H1 (cell line): ENCODE measurements around the gene COMMD1. TPM values are rescaled to one million over a fixed set of nuclear protein-coding genes. Genes with fewer than 3 reads are reported as not detected.

Source experiments
- CTCF ChIA-PET: fragments of 300-600 bp; sonication (Branson Sonifier 250); formaldehyde crosslinking; loops from one replicate; lab custom pipeline; 2021; ENCODE audit not compliant: partially characterized antibody; lab: Charles Lee
- POLR2A ChIA-PET: fragments of 300-600 bp; sonication (Branson Sonifier 250); formaldehyde crosslinking; loops from one replicate; lab custom pipeline; 2021; ENCODE audit warnings: inconsistent platforms; ENCODE audit not compliant: partially characterized antibody; lab: Charles Lee
- DNase-seq, 2 experiments: peaks; one replicate each; pipeline versions ENCODE4 v3.0.0 to v3.0.0-alpha.2; 2010 to 2022; ENCODE audit warnings: low spot score in 2 of 2, low read depth in 1 of 2, mixed read lengths in 1 of 2
- FAIRE-seq: peaks from 2 replicates; lab custom pipeline; 2011; peaks lifted over from hg19 to GRCh38; lab: Jason Lieb, UNC
- H2AFZ ChIP-seq: 2 replicates; pipeline ENCODE4 v1.8.1; 2012; ENCODE audit warnings: low read length, inconsistent platforms
- H2AK5ac ChIP-seq: 2 replicates; pipeline ENCODE4 v1.6.1; 2013; ENCODE audit warnings: low read depth, low read length
- H2BK120ac ChIP-seq: replicated peaks from 2 replicates; pipeline ENCODE3; 2013; ENCODE audit warnings: low read depth, low read length, inconsistent platforms
- H2BK12ac ChIP-seq: 2 replicates; pipeline ENCODE4 v1.6.1; 2013; ENCODE audit warnings: low read depth, low read length
- H2BK15ac ChIP-seq: 2 replicates; pipeline ENCODE4 v1.6.1; 2013; ENCODE audit warnings: low read length
- H2BK20ac ChIP-seq: 2 replicates; pipeline ENCODE4 v1.6.1; 2013; ENCODE audit warnings: low read length
- H2BK5ac ChIP-seq: 2 replicates; pipeline ENCODE4 v1.6.1; 2013; ENCODE audit warnings: low read depth, low read length
- H3K14ac ChIP-seq: 2 replicates; pipeline ENCODE4 v1.6.1; 2013; ENCODE audit warnings: inconsistent platforms; ENCODE audit not compliant: insufficient read length
- H3K18ac ChIP-seq: 2 replicates; pipeline ENCODE4 v1.6.1; 2013; ENCODE audit warnings: low read length; ENCODE audit errors: extremely low read depth
- H3K23ac ChIP-seq: 2 replicates; pipeline ENCODE4 v1.6.1; 2013; ENCODE audit warnings: inconsistent platforms; ENCODE audit not compliant: insufficient read length
- H3K23me2 ChIP-seq: 2 replicates; pipeline ENCODE4 v1.6.1; 2013; ENCODE audit warnings: low read depth, low read length
- H3K27ac ChIP-seq: 2 replicates; pipeline ENCODE4 v1.6.1; 2011; ENCODE audit warnings: low read depth, low read length, inconsistent platforms
- H3K27me3 ChIP-seq, 4 experiments: replicated peaks in 1 of 4; 1 replicate in 1 of 4; 2 replicates in 3 of 4; pipeline versions ENCODE4 v1.6.1 to v1.8.1; 2011 to 2013; ENCODE audit warnings: low read length in 3 of 4, mild to moderate bottlenecking in 3 of 4, inconsistent platforms in 2 of 4, mixed read lengths in 2 of 4, moderate library complexity in 1 of 4; ENCODE audit not compliant: control insufficient read depth in 3 of 4, insufficient read depth in 3 of 4; ENCODE audit errors: extremely low read depth in 1 of 4
- H3K36me3 ChIP-seq, 4 experiments: 2 replicates each; pipeline versions ENCODE4 v1.6.1 to v1.8.1; 2011 to 2013; ENCODE audit warnings: mild to moderate bottlenecking in 4 of 4, low read length in 3 of 4, moderate library complexity in 2 of 4, control low read depth in 1 of 4, inconsistent platforms in 1 of 4; ENCODE audit not compliant: insufficient read depth in 4 of 4, control insufficient read depth in 2 of 4
- H3K4ac ChIP-seq: replicated peaks from 2 replicates; pipeline ENCODE3; 2013; ENCODE audit warnings: low read length, low read depth, mixed read lengths, inconsistent platforms; ENCODE audit not compliant: insufficient read length
- H3K4me1 ChIP-seq, 4 experiments: replicated peaks in 1 of 4; 1 replicate in 1 of 4; 2 replicates in 3 of 4; pipeline versions ENCODE4 v1.6.1 to v1.8.1; 2011 to 2013; ENCODE audit warnings: low read length in 3 of 4, inconsistent platforms in 2 of 4, mixed read lengths in 1 of 4; ENCODE audit not compliant: insufficient read depth in 4 of 4, control insufficient read depth in 3 of 4
- H3K4me2 ChIP-seq, 2 experiments: 2 replicates each; pipeline versions ENCODE4 v1.6.1 to v1.8.1; 2011 to 2013; ENCODE audit warnings: low read depth in 2 of 2, low read length in 2 of 2, control low read depth in 1 of 2, inconsistent platforms in 1 of 2, mild to moderate bottlenecking in 1 of 2; ENCODE audit not compliant: insufficient read depth in 1 of 2
- H3K4me3 ChIP-seq, 4 experiments: fragments of 200-600, 300-600 bp in 1 of 4; sonication (generic), shearing (Covaris generic), sonication (Bioruptor Twin) in 1 of 4; 2 replicates each; pipeline versions ENCODE4 v1.5.1 to v1.8.1; 2011 to 2016; ENCODE audit warnings: low read length in 4 of 4, low read depth in 3 of 4, control low read depth in 2 of 4, inconsistent platforms in 2 of 4, mild to moderate bottlenecking in 2 of 4, mixed read lengths in 1 of 4, moderate library complexity in 1 of 4; ENCODE audit not compliant: insufficient read depth in 2 of 4; ENCODE audit errors: extremely low read depth in 1 of 4
- H3K56ac ChIP-seq: replicated peaks from 2 replicates; pipeline ENCODE3; 2013; ENCODE audit warnings: low read depth, mild to moderate bottlenecking, mixed read lengths, low read length, inconsistent platforms; ENCODE audit not compliant: insufficient read length
- H3K79me1 ChIP-seq: 2 replicates; pipeline ENCODE4 v1.6.1; 2013; ENCODE audit warnings: low read depth, low read length, control low read depth
- H3K79me2 ChIP-seq, 2 experiments: 2 replicates each; pipeline versions ENCODE4 v1.6.1 to v1.8.1; 2012 to 2013; ENCODE audit warnings: low read length in 2 of 2, mild to moderate bottlenecking in 2 of 2, inconsistent platforms in 1 of 2; ENCODE audit not compliant: insufficient read depth in 2 of 2, control insufficient read depth in 1 of 2
- H3K9ac ChIP-seq, 4 experiments: replicated peaks in 1 of 4; 1 replicate in 1 of 4; 2 replicates in 3 of 4; pipeline versions ENCODE4 v1.6.1 to v1.8.1; 2011 to 2013; ENCODE audit warnings: low read depth in 3 of 4, low read length in 3 of 4, control low read depth in 2 of 4, mild to moderate bottlenecking in 2 of 4, moderate library complexity in 2 of 4, inconsistent platforms in 1 of 4; ENCODE audit errors: extremely low read depth in 1 of 4
- H3K9me3 ChIP-seq, 2 experiments: 2 replicates each; pipeline versions ENCODE4 v1.6.1 to v1.8.1; 2012 to 2013; ENCODE audit warnings: mild to moderate bottlenecking in 2 of 2, moderate library complexity in 2 of 2, control low read depth in 1 of 2, inconsistent platforms in 1 of 2, low read depth in 1 of 2, low read length in 1 of 2, mixed read lengths in 1 of 2; ENCODE audit not compliant: insufficient read depth in 2 of 2
- H4K20me1 ChIP-seq, 2 experiments: replicated peaks in 1 of 2; 2 replicates each; pipeline versions ENCODE3 to v1.8.1; 2011 to 2013; ENCODE audit warnings: inconsistent platforms in 2 of 2, low read length in 2 of 2, mild to moderate bottlenecking in 1 of 2; ENCODE audit not compliant: insufficient read depth in 2 of 2, control insufficient read depth in 1 of 2
- H4K5ac ChIP-seq: 2 replicates; pipeline ENCODE4 v1.6.1; 2013; ENCODE audit warnings: low read length, low read depth, mixed read lengths, inconsistent platforms; ENCODE audit not compliant: insufficient read length
- H4K8ac ChIP-seq: 2 replicates; pipeline ENCODE4 v1.8.0; 2013; ENCODE audit warnings: mild to moderate bottlenecking, moderate library complexity, low read length, inconsistent platforms; ENCODE audit not compliant: insufficient read depth; ENCODE audit errors: extremely low read depth
- H4K91ac ChIP-seq: replicated peaks from 2 replicates; pipeline ENCODE3; 2013; ENCODE audit warnings: low read length, mixed read lengths, inconsistent platforms; ENCODE audit not compliant: insufficient read length
- EP300 ChIP-seq, 2 experiments: IDR thresholded peaks; 1 replicate in 1 of 2; 2 replicates in 1 of 2; pipeline ENCODE4 v1.6.1; 2011 to 2012; ENCODE audit warnings: low read depth in 2 of 2, low read length in 2 of 2, mild to moderate bottlenecking in 2 of 2, borderline replicate concordance in 1 of 2, inconsistent platforms in 1 of 2, moderate library complexity in 1 of 2
- SIN3A ChIP-seq, 2 experiments: IDR thresholded peaks in 1 of 2; conservative IDR thresholded peaks in 1 of 2; 2 replicates each; pipeline ENCODE4 v1.6.1; 2011 to 2012; ENCODE audit warnings: low read length in 2 of 2, improper control_type of control experiment in 1 of 2, low read depth in 1 of 2, mild to moderate bottlenecking in 1 of 2
- USF2 ChIP-seq: IDR thresholded peaks from 2 replicates; pipeline ENCODE4 v1.6.1; 2011; ENCODE audit warnings: low read length, improper control_type of control experiment
- WGBS, 2 experiments: shearing (Covaris generic) in 1 of 2; methylation state at CpG; one replicate each; pipeline versions ENCODE4 v1.1.6 to v1.1.7; 2013 to 2015; ENCODE audit warnings: low lambda C conversion rate in 2 of 2, mixed read lengths in 2 of 2, inconsistent platforms in 1 of 2, low coverage in 1 of 2, missing lambda C conversion rate in 1 of 2; ENCODE audit not compliant: insufficient replicate concordance in 2 of 2, insufficient coverage in 1 of 2, insufficient read length in 1 of 2; ENCODE audit errors: extremely low coverage in 1 of 2, missing lambda C conversion rate in 1 of 2; 5-methylcytosine and 5-hydroxymethylcytosine counted together
- polyA plus RNA-seq, 7 experiments: library from polyadenylated mRNA; depleted of rRNA in 3 of 7; stranded (reverse) in 5 of 7; unstranded in 2 of 7; fragments of >200 nt in 5 of 7; fragments of 200-250 nt in 2 of 7; gene quantifications; 1 replicate in 5 of 7; 2 replicates in 1 of 7; 4 replicates in 1 of 7; pipeline versions ENCODE4 v1.2.1 to v1.2.3, GENCODE V29; 2011 to 2013; ENCODE audit warnings: missing spikeins in 2 of 7, mixed read lengths in 2 of 7
- total RNA-seq: library from RNA; stranded (reverse); fragmentation: NEBNext Ultra II Directional; extraction: Animal tissue kit (Norgen Biotek cat#: 25700); gene quantifications from 2 replicates; pipeline ENCODE4 v1.2.1, GENCODE V29; 2021

COMMD1 gene
- total and polyA plus RNA-seq, 2 of the 8 experiments (the other 6 are each of a cell fraction or from before 2014, with no cell fraction given), result 23.5 to 28.3 TPM

- CTCF ChIA-PET, result no interaction called here
- TF ChIP-seq USF2 (no peak), EP300 (IDR thresholded peaks at IDR 0.05; ENCODE audit: borderline replicate concordance in 1 of 2, low read depth in 2 of 2, low read length in 2 of 2) (no peak), SIN3A (conservative IDR thresholded peaks at IDR 0.05 in 1 of 2, IDR thresholded peaks at IDR 0.05 in 1 of 2; ENCODE audit: low read depth in 1 of 2, low read length in 2 of 2) (no peak)
Observed at GRCh38 chr2:62045017-62045543, 139.6 kb downstream of the COMMD1 start.

More at GRCh38 chr2:62045017-62045543, 139.6 kb downstream of the COMMD1 start:
- Histone ChIP-seq H3K79me1 (no peaks in the 10 kb centered on the region), H3K4ac (no peak overlapping the region), H2BK12ac (no peak overlapping the region), H4K8ac (no peak overlapping the region), H2BK120ac (no peak overlapping the region), H3K4me1 (peaks cover 3 to 5% (median 4%) of the 10 kb centered on the region in 4 experiments; a peak in 5 of 7 replicates), H3K23me2 (no peaks in the 10 kb centered on the region), H2BK15ac (no peak overlapping the region), H3K14ac (no peak overlapping the region), H3K4me3 (no peak overlapping the region), H3K9me3 (peaks cover 13 to 24% of the 10 kb centered on the region in 2 experiments), H3K27me3 (no peaks in the 10 kb centered on the region), H4K5ac (no peak overlapping the region), H3K23ac (no peak overlapping the region), H3K56ac (no peak overlapping the region), H3K27ac (no peak overlapping the region), H2AK5ac (no peak overlapping the region), H3K36me3 (peaks cover 0 to 9% (median 0%) of the 10 kb centered on the region in 4 experiments; a peak in 2 of 8 replicates), H4K20me1 (no peaks in the 10 kb centered on the region), H2BK5ac (no peak overlapping the region), H4K91ac (no peak overlapping the region), H2BK20ac (no peak overlapping the region), H3K79me2 (no peaks in the 10 kb centered on the region), H3K18ac (no peak overlapping the region), H3K4me2 (no peak overlapping the region), H2AFZ (no peak overlapping the region), H3K9ac (no peak overlapping the region)
- POLR2A ChIA-PET, result no interaction called here
- no peak for DNase-seq
- 87% methylated on average over 3 of the region's 3 CpGs; no CpG with 5 or more reads in 1 of the 2 experiments for WGBS, 2 experiments
- FAIRE-seq, result no peak
